Body of pancreas (tissue), 4 donors: ENCODE data around the gene RASGRP1. TPM values are rescaled to one million over a fixed set of nuclear protein-coding genes. Genes with fewer than 3 reads are reported as not detected.

ENCODE experiments used
- ATAC-seq: fragments of 150-250 bp; one replicate; pipeline ENCODE4 v1.9.1; 2016
- DNase-seq, 4 donors: peaks; one replicate each; pipeline ENCODE4 v3.0.0-alpha.2; 2019
- H3K27ac ChIP-seq, 4 donors: fragments of 200-600 bp; sonication (generic); 1 replicate in 3 of 4; 2 replicates in 1 of 4; pipeline versions ENCODE4 v1.5.1 to v1.6.1; 2016 to 2019; ENCODE audit warnings: mild to moderate bottlenecking in 1 of 4, mixed read lengths in 1 of 4, moderate library complexity in 1 of 4
- H3K27me3 ChIP-seq, 2 donors: fragments of 200-600 bp; sonication (generic); one replicate each; pipeline ENCODE4 v1.6.0; 2016; ENCODE audit warnings: mild to moderate bottlenecking in 1 of 2
- H3K36me3 ChIP-seq, 2 donors: fragments of 200-600 bp; sonication (generic); replicated peaks in 1 of 2; 2 replicates each; pipeline ENCODE4 v1.5.1; 2016; ENCODE audit warnings: low read depth in 2 of 2; ENCODE audit not compliant: insufficient read depth in 1 of 2
- H3K4me1 ChIP-seq: fragments of 200-600 bp; sonication (generic); one replicate; pipeline ENCODE4 v1.6.0; 2016
- H3K4me3 ChIP-seq, 2 donors: fragments of 200-600 bp; sonication (generic); 1 replicate in 1 of 2; 2 replicates in 1 of 2; pipeline ENCODE4 v1.5.1; 2016 to 2019
- H3K9me3 ChIP-seq, 3 donors: fragments of 200-600 bp; sonication (generic); 1 replicate in 2 of 3; 2 replicates in 1 of 3; pipeline ENCODE4 v1.5.1; 2016
- POLR2A ChIP-seq, 3 donors: fragments of 450-650 bp; IDR thresholded peaks; one replicate each; pipeline ENCODE4 v1.6.1; 2016; ENCODE audit warnings: antibody characterized with exemption in 3 of 3, mild to moderate bottlenecking in 2 of 3
- WGBS, 2 donors: methylation state at CpG; one replicate each; pipeline ENCODE4 v1.1.5; 2017; 5-methylcytosine and 5-hydroxymethylcytosine counted together
- intact Hi-C: fragments of 100-400 bp; cut with DNase I; formaldehyde crosslinking; loops from one replicate; pipeline ENCODE4 v1.15.1; 2023
- total RNA-seq, 2 donors: library from RNA; depleted of rRNA; stranded (reverse); fragments of >200 nt; gene quantifications; one replicate each; pipeline ENCODE4 v1.1.0, GENCODE V29; 2016
- TF ChIP-seq, protein P1 (sequence below), 7 experiments: fragments of 450-650 bp in 4 of 7; fragments of 200-600 bp in 3 of 7; sonication (generic) in 3 of 7; IDR thresholded peaks; one replicate each; pipeline ENCODE4 v1.5.1; 2016 to 2019; ENCODE audit warnings: antibody characterized with exemption in 7 of 7

The RASGRP1 gene
- total RNA-seq, 2 donors from 2014 or later: 1.3 to 15.5 TPM

DNA sequence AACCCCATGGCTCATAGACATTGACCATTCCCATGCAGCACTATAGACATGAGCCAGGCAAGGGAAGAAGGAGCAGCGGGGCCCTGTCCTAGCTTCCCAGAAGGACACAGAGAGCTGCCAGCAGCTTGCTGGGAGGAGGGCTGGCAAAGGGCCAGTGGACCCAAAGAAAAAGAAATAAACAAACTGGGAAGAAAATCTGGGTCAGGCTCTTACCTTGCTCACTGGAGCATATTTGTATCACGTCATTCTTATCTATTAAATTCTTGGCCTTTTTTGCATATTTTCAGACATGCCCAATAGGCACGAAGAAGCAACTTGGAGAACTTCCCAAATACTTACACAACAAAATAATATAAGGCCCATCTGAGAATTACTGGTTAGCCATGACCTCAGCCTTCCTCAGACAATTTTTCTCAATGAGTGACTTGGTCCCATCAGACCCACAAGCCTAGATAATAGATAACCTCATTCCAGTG, 28.4 kb downstream of the RASGRP1 start:
- H3K27ac ChIP-seq: no peak overlapping the region
- no peak overlapping the region for H3K4me3 ChIP-seq
- whole genome bisulfite sequencing, 2 donors: 37 to 39% methylated on average over 3 of the region's 3 CpGs
- H3K27me3 ChIP-seq: no peaks in the 10 kb centered on the region
- intact Hi-C loops: no loop called here
- H3K9me3 ChIP-seq: no peaks in the 10 kb centered on the region
- H3K36me3 ChIP-seq: no peaks in the 10 kb centered on the region
- DNase-seq (peak; percentile 15 to 48 (median 32)), ATAC-seq (peak; percentile 59)
- no peak for TF ChIP-seq POLR2A (IDR thresholded peaks at IDR 0.05)
- H3K4me1 ChIP-seq: peaks cover 5% of the 10 kb centered on the region

DNA sequence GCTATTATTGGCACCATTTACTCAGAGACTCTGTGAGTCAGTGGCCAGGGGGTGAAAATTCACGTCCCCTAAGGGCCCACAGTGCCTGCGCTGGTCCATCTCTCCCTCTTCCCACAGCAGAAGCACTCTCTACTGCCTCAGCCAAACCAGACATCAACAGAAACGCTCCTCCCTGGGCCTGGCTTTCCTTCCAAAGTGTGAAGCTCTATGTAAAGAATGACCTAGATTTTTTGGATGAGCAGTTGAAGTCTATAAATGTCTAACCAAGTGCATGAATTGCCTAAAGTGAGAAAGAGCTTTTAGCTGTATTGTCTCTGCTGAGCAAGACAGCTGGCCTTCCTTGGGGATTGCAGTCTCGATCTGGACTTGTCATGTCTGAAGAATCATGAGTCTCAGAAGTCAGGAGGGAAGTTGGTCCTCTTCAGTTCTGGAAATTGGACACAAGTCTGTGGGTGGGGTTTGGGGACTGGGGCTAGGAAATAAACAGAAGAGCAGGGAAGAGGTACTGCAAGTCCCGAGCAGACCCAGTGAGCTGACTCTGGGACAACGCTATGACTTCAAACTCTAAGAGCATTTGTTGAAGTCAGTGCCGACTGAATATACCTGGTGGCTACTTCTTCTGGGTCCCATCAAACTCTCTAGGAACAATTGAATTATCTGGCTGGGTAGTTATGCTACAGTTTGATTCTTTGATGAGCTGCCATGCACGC, 29.0 kb downstream of the RASGRP1 start:
- no peak overlapping the region for H3K4me3 ChIP-seq
- DNase-seq: no peak
- H3K36me3 ChIP-seq: no peaks in the 10 kb centered on the region
- peaks cover 5% of the 10 kb centered on the region for H3K4me1 ChIP-seq
- WGBS, 2 donors: 81 to 88% methylated on average over 8 of the region's 8 CpGs
- intact Hi-C loops: no loop called here
- H3K27ac ChIP-seq: no peak overlapping the region
- H3K27me3 ChIP-seq: no peaks in the 10 kb centered on the region
- no peak for TF ChIP-seq POLR2A (IDR thresholded peaks at IDR 0.05)
- TF ChIP-seq, protein P1, sequence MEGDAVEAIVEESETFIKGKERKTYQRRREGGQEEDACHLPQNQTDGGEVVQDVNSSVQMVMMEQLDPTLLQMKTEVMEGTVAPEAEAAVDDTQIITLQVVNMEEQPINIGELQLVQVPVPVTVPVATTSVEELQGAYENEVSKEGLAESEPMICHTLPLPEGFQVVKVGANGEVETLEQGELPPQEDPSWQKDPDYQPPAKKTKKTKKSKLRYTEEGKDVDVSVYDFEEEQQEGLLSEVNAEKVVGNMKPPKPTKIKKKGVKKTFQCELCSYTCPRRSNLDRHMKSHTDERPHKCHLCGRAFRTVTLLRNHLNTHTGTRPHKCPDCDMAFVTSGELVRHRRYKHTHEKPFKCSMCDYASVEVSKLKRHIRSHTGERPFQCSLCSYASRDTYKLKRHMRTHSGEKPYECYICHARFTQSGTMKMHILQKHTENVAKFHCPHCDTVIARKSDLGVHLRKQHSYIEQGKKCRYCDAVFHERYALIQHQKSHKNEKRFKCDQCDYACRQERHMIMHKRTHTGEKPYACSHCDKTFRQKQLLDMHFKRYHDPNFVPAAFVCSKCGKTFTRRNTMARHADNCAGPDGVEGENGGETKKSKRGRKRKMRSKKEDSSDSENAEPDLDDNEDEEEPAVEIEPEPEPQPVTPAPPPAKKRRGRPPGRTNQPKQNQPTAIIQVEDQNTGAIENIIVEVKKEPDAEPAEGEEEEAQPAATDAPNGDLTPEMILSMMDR (IDR thresholded peaks at IDR 0.05): no peak
- no peaks in the 10 kb centered on the region for H3K9me3 ChIP-seq
- no peak for ATAC-seq

DNA sequence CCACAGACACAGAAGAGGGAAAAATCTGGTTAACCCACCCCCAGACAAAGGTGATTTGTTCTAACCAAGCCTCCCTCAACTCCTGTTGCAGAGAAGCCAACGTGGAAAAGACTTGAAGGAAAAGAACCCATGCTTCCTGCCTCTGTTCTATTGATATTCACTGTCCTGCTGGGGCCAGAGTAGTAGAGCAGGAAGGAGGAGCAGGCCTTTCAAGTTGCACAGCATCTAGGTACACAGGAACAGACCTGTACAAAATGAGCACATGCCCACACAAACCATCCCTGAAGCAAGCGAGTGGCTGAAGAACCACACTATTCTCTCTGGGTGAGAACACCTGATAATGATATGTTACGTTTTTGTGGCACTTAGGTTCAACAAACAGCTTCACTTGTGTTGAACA, 29.9 kb downstream of the RASGRP1 start:
- DNase-seq (no peak), ATAC-seq (no peak)
- no peaks in the 10 kb centered on the region for H3K9me3 ChIP-seq
- 65 to 82% methylated on average over 3 of the region's 3 CpGs for WGBS, 2 donors
- no peak for TF ChIP-seq POLR2A (IDR thresholded peaks at IDR 0.05)
- TF ChIP-seq, protein P1 (IDR thresholded peaks at IDR 0.05): no peak
- peaks cover 5% of the 10 kb centered on the region for H3K4me1 ChIP-seq
- H3K36me3 ChIP-seq: no peaks in the 10 kb centered on the region
- no peak overlapping the region for H3K4me3 ChIP-seq
- no peak overlapping the region for H3K27ac ChIP-seq
- no peaks in the 10 kb centered on the region for H3K27me3 ChIP-seq
- intact Hi-C loops: no loop called here

DNA sequence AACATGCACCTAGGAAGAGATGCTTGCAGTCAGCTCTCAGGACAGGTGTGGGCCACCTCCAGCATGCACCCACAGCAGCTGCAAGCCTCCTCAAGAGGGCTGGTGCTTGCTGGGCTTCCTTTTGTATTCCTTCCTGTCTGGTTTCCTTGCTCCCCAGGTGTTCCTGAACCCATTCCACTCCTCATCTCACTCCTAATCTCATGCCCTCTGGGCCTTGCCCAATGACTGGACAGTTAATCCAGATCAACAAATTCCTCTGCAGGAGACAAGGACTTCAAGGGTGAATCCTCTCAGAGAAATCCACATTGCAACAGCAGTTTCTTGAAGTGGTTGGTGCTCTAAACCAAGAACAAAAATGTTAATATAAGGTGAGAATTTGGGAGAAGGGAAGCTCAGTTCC, 30.7 kb downstream of the RASGRP1 start:
- Histone ChIP-seq H3K4me1 (peaks cover 5% of the 10 kb centered on the region), H3K9me3 (no peaks in the 10 kb centered on the region), H3K27me3 (no peaks in the 10 kb centered on the region), H3K4me3 (no peak overlapping the region), H3K36me3 (no peaks in the 10 kb centered on the region), H3K27ac (no peak overlapping the region)
- ATAC-seq (no peak), DNase-seq (no peak)
- intact Hi-C loops: no loop called here
- TF ChIP-seq POLR2A (IDR thresholded peaks at IDR 0.05): no peak
- TF ChIP-seq, protein P1 (IDR thresholded peaks at IDR 0.05): no peak

DNA sequence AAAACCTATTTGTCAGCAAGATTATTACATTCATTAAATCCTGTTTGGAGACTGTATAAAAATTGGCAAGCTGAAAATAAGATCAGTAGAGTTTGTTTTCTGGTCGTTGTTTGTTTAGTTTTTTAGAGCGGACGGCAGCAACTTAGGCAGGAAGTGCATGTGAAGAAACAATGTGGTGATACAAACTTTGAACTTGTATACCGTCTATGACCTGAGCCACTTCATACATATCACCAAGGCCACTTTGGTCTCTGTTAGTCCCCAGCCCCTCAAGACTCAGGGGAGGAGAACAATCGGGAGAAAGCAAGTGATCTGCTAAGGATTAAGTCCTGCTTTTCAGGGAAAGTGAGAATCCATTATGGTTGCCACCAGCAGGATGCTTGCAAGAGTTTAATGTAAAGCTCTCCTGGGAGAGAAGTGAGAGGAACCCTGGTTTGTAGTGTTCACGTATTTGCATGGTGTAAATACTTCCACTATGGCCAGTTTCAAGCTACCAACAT, 31.1 kb downstream of the RASGRP1 start:
- H3K27me3 ChIP-seq: no peaks in the 10 kb centered on the region
- H3K36me3 ChIP-seq: no peaks in the 10 kb centered on the region
- WGBS, 2 donors: 74 to 75% methylated on average over 6 of the region's 6 CpGs
- intact Hi-C loops: no loop called here
- ATAC-seq (no peak), DNase-seq (no peak)
- TF ChIP-seq POLR2A (IDR thresholded peaks at IDR 0.05): no peak
- TF ChIP-seq, protein P1 (IDR thresholded peaks at IDR 0.05): no peak
- H3K4me3 ChIP-seq: no peak overlapping the region
- H3K27ac ChIP-seq: no peak overlapping the region
- H3K4me1 ChIP-seq: peaks cover 5% of the 10 kb centered on the region
- H3K9me3 ChIP-seq: no peaks in the 10 kb centered on the region
